ENCODE measurements around the gene SELENOM.

The SELENOM gene

DNA sequence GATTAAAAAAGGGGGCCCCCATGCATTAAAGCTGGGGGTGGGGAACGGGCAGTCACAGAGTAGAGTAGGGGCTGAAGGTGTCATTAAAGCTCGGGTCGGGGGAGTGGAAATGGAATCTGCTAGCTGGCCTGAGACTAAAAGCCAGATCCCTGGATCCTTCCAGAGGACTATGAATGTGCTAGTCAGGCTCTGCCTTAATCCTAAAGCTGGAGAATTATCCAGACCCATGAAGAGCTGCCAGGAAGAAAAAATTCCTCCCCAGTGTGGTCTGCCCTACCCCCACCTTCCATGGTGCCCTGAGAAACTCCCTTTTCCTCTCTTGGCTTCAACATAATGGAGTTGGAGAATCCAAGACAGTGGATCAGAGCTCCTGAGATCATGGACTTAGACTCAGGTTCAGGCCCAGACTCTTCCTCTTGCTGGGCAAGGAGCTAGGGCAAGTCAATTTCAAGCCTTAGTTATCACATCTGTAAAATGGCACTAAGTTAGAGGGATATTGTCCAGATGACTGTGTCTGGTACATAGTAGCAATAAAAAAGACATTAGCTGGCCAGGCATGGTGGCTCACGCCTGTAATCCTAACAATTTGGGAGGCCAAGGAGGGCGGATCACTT, 50.3 kb downstream of the SELENOM start:
- ChIA-PET POLR2A (ENCODE audit: low non-redundant PET) (no interaction called here), CTCF (no interaction called here)
- H3K27ac ChIP-seq = peak overlapping the region; percentile 79
- DNase-seq (ENCODE audit: low spot score) = no peak
- TF ChIP-seq, protein P1, sequence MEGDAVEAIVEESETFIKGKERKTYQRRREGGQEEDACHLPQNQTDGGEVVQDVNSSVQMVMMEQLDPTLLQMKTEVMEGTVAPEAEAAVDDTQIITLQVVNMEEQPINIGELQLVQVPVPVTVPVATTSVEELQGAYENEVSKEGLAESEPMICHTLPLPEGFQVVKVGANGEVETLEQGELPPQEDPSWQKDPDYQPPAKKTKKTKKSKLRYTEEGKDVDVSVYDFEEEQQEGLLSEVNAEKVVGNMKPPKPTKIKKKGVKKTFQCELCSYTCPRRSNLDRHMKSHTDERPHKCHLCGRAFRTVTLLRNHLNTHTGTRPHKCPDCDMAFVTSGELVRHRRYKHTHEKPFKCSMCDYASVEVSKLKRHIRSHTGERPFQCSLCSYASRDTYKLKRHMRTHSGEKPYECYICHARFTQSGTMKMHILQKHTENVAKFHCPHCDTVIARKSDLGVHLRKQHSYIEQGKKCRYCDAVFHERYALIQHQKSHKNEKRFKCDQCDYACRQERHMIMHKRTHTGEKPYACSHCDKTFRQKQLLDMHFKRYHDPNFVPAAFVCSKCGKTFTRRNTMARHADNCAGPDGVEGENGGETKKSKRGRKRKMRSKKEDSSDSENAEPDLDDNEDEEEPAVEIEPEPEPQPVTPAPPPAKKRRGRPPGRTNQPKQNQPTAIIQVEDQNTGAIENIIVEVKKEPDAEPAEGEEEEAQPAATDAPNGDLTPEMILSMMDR (conservative IDR thresholded peaks at IDR 0.05; ENCODE audit: low read depth) = no peak

DNA sequence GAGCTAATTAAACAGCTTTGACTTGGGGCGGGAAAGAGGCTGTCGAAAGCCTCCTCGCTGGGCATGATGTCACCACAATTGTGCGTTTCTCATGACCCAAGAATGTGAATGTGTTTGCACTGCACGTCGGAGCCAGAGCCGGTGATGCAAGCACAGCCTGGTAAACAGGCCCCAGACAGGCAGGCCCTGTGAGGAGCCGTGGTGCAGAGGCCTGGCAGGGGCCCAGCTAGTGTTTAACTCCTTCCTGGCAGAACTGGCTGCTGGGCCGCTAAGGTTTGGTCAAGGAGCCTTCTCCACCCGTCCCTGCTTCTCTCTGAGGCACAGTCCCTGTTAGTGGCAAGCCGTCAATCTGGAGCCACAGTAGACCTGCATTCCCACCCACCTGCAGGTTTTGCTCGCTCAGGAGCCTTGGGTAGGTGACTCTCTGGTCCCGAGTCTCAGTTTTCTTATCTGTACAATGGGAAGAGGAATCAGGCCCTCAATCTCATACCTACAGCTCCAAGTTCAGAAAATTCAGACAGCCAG, 51.7 kb downstream of the SELENOM start:
- ChIA-PET CTCF (interaction anchor here (0.6 kb wide), 2 partner anchors 22 to 32 kb away, joined by 3 to 4 read pairs; no protein-coding TSS in a partner anchor), POLR2A (ENCODE audit: low non-redundant PET) (interaction anchor here (0.5 kb wide), 1 partner anchor 64 kb away, joined by 3 read pairs; no protein-coding TSS in a partner anchor)
- TF ChIP-seq, protein P1 (conservative IDR thresholded peaks at IDR 0.05; ENCODE audit: low read depth) = no peak
- H3K27ac ChIP-seq = peak overlapping the region; percentile 79
- DNase-seq (ENCODE audit: low spot score) = peak; percentile 92

DNA sequence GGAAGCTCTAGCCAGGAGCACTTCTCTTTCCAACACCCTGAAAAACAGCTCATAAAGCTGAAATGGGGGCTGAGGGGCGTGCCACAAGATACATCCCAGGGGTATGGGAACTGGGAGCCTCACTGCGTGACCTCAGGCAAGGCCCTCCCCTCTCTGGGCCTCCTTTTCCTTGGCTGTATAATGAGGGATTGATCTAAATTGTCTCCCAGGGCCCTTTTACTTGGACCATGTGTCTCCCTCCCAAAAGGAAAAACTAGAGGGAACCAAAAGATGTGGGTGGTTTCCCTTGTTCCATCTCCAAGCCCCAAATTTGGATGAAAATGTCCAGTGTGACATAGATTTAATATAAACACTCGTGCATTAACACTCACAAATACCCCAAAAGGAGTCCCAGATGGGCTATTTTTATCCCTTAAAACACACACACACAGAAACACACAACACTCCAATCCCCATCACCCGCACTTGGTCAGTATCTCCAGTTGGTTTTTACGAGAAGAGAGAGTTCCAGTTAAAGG, 52.2 kb downstream of the SELENOM start:
- TF ChIP-seq, protein P1 (conservative IDR thresholded peaks at IDR 0.05; ENCODE audit: low read depth) = no peak
- CTCF ChIA-PET = interaction anchor here (0.6 kb wide), 2 partner anchors 21 to 31 kb away, joined by 3 to 4 read pairs; no protein-coding TSS in a partner anchor
- no peak for DNase-seq (ENCODE audit: low spot score)
- peak overlapping the region; percentile 79 for H3K27ac ChIP-seq
- POLR2A ChIA-PET (ENCODE audit: low non-redundant PET) = interaction anchor here (0.5 to 0.6 kb wide), 2 partner anchors 26 to 63 kb away, joined by 3 read pairs; partner anchors contain the start of gene SMTN

Measured in RWPE1 (cell line).